Cardiac fibroblast (primary cell): ENCODE results near the gene OR13C8.

Source experiments
- DNase-seq, 2 donors: peaks; one replicate each; pipeline versions ENCODE4 v3.0.0 to v3.0.0-alpha.2; 2010; ENCODE audit warnings: low read depth in 2 of 2
- H3K4me3 ChIP-seq, 2 donors: replicated peaks in 1 of 2; 1 replicate in 1 of 2; 2 replicates in 1 of 2; pipeline ENCODE4 v1.5.1; 2011; ENCODE audit warnings: low read depth in 2 of 2, low read length in 2 of 2, mild to moderate bottlenecking in 2 of 2, moderate library complexity in 1 of 2
- TF ChIP-seq, protein P1 (sequence below): IDR thresholded peaks from one replicate; pipeline ENCODE4 v1.5.1; 2011; ENCODE audit warnings: low read depth, mild to moderate bottlenecking, low read length, inconsistent platforms

OR13C8 gene

DNA sequence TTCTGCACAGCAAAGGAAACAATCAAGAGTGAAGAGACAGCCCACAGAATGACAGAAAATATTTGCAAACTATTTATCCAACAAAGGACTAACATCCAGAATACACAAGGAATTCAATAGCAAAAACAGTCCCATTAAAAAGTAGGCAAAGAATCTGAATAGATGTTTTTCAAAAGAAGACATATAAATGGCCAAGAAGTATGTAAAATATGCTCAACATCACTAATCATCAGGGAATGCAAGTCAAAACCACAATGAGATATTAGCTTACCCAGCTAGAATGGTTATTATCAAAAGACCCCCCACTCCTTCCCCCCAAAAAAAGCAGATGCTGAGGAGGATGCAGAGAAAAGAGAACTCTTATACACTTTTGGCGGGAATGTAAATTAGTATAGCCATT is 13.4 kb upstream of the OR13C8 start:
- H3K4me3 ChIP-seq = no peak overlapping the region
- DNase-seq = peak in 1 of 2 donors; percentile 1
- TF ChIP-seq, protein P1, sequence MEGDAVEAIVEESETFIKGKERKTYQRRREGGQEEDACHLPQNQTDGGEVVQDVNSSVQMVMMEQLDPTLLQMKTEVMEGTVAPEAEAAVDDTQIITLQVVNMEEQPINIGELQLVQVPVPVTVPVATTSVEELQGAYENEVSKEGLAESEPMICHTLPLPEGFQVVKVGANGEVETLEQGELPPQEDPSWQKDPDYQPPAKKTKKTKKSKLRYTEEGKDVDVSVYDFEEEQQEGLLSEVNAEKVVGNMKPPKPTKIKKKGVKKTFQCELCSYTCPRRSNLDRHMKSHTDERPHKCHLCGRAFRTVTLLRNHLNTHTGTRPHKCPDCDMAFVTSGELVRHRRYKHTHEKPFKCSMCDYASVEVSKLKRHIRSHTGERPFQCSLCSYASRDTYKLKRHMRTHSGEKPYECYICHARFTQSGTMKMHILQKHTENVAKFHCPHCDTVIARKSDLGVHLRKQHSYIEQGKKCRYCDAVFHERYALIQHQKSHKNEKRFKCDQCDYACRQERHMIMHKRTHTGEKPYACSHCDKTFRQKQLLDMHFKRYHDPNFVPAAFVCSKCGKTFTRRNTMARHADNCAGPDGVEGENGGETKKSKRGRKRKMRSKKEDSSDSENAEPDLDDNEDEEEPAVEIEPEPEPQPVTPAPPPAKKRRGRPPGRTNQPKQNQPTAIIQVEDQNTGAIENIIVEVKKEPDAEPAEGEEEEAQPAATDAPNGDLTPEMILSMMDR = no peak

DNA sequence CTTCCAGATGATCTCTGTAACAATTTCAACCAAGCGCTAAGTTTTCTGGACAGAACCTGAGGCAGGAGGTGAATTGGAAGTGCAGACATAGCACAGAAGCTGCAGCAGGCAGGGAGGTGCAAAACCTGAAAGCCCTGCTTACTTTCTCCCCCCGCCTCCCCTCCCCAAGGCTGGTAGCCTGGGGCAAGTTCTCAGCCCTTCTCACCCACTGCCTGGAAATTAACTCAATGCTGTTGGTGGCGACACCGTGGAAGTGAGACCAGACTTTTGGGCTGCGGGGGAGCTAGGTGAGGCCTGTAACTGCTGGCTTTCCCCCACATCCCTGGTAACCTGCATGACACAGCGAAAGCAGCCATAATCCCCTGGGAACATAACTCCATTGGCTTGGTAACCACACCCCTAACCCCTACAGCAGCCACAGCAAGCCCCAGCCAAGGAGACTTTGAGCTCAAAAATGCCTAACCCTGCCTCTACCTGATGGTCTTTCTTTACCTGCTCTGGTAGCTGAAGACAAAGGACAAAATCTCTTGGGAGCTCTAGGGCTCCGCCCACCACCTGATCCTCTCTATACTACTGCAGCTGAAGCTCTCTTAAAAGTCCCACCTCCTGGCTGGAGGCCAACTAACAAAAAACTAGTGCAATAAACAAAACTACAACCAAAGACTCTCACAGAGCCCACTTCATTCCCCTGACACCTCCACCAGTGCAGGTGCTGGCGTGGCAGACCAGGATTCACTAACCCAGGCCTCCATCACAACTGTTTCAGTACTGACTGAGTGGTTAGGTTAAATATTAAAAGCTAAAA is 11.9 kb upstream of the OR13C8 start:
- H3K4me3 ChIP-seq = no peak overlapping the region
- TF ChIP-seq, protein P1 = no peak
- no peak for DNase-seq

DNA sequence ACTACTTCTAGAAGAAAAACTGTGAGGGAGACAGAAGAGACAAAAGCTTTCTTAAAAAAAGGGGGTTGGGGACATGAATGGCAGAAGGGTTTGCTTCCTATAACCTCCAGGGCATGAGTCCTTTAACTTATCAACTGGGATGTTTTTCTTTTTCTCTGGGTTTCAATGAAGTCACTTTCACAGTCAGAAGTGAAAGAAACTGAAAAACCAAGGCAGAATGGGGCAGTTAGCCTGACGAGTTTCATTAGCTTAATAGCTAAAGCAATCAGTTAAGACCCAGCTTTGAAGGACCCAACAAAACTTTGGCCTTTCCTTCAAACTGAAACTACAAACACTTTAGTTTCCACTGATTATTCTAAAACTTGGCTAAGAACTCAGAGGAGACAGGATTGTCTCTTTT is 4.6 kb upstream of the OR13C8 start:
- TF ChIP-seq, protein P1 = no peak
- no peak overlapping the region for H3K4me3 ChIP-seq
- DNase-seq = no peak

DNA sequence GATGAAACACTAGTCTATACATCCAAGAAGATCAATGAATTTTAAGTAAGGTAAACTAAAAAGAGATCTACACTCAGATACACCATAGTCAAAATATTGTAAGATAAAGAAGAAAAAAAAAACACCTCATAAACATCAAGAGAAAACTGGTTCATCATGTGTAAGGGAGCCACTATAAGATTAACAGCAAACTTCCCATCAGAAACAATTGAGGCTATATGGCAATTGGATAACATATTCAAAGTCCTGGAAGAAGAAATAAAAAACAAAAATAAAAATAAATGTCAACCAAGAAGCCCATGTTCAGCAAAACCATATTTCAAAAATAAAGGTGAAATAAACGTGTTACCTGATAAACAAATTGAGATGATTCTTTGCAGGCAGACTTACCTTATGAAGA is 3.6 kb downstream of the OR13C8 start:
- DNase-seq = no peak
- TF ChIP-seq, protein P1 = no peak
- no peak overlapping the region for H3K4me3 ChIP-seq

DNA sequence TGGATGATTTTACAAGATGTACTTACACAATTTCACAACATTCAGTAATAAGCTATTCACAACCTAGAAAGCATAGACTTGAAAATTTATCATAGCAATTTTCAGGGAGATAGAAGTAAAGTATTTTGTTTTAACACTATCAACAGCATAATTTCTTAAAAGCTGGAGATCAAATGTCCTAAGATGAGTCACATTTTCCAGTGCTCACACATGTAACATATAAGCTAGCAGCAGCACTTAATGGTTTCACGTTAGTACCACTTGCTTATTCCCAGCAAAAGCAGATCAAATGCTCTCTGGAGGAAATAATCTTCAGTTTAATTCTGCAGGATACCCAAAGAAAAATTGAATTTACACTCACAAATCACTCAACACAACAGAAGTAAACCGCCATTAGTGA is 6.5 kb downstream of the OR13C8 start:
- TF ChIP-seq, protein P1 = no peak
- DNase-seq = peak in 1 of 2 donors; percentile 5
- H3K4me3 ChIP-seq = no peak overlapping the region

DNA sequence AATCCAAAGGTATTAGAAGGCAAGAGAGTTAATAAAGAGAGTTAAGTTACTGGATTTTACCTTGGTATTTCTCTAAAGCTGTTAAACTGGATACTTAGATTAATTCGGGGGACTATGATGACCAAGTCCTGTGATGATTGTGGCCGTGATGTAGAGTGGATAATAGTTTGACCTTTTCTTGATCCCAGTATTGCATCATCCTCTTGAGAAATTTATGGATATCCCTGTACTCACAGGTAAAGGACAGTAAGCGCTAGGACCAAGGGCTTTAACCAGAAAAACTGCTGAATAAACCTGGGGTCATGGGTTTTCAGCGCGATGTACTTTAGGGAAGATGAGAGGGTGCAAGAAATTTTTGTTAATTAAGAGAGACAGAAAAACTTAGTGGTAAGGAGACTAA is 8.3 kb downstream of the OR13C8 start:
- TF ChIP-seq, protein P1 = no peak
- no peak overlapping the region for H3K4me3 ChIP-seq
- no peak for DNase-seq

DNA sequence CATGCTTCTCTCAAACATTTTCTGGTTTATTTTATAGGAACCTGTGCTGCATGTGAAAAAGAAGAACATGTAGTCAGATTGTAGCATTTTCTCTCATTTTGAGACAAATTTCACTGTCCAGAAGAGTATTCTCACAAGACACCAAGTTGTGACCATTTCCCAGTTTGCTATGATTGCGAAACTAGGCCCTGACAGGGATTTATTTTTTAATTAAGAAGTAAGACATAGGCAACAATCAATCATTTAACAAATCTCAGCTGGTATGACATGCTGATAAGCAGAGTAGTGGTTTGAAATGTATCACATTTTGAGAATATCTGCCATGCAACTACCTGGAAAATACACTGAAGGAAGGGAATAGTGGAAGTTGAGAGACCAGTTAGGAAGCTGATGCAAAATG is 11.6 kb downstream of the OR13C8 start:
- no peak overlapping the region for H3K4me3 ChIP-seq
- no peak for DNase-seq
- TF ChIP-seq, protein P1 = no peak
